ENCODE measurements around the gene ABHD10.

Gene ABHD10

GRCh38 chr3:111965484-111965883 is 13.3 kb upstream of the ABHD10 start:
- DNase-seq (ENCODE audit: low spot score), result no peak

GRCh38 chr3:111967068-111967467 is 11.8 kb upstream of the ABHD10 start:
- DNase-seq (ENCODE audit: low spot score), result no peak

GRCh38 chr3:111967651-111968274 is 11.1 kb upstream of the ABHD10 start:
- peak; percentile 86 for DNase-seq (ENCODE audit: low spot score)

GRCh38 chr3:111968319-111969054 is 10.3 kb upstream of the ABHD10 start:
- DNase-seq (ENCODE audit: low spot score), result no peak

GRCh38 chr3:111970376-111970775 is 8.4 kb upstream of the ABHD10 start:
- no peak for DNase-seq (ENCODE audit: low spot score)

GRCh38 chr3:111971533-111972130 is 7.2 kb upstream of the ABHD10 start:
- DNase-seq (ENCODE audit: low spot score), result no peak

GRCh38 chr3:111972891-111973290 is 5.9 kb upstream of the ABHD10 start:
- no peak for DNase-seq (ENCODE audit: low spot score)

GRCh38 chr3:111975131-111975530 is 3.7 kb upstream of the ABHD10 start:
- no peak for DNase-seq (ENCODE audit: low spot score)

GRCh38 chr3:111976254-111976653 is 2.6 kb upstream of the ABHD10 start:
- DNase-seq (ENCODE audit: low spot score), result no peak

GRCh38 chr3:111979434-111980038 is 710 bp downstream of the ABHD10 start:
- peak; percentile 6 for DNase-seq (ENCODE audit: low spot score)

- DNase-seq (ENCODE audit: low spot score), result no peak
These were observed 2.1 kb downstream of the ABHD10 start for GRCh38 chr3:111980716-111981456.

GRCh38 chr3:111981457-111981763 is 2.6 kb downstream of the ABHD10 start:
- no peak for DNase-seq (ENCODE audit: low spot score)

GRCh38 chr3:111984636-111985298 is 5.9 kb downstream of the ABHD10 start:
- no peak for DNase-seq (ENCODE audit: low spot score)

- DNase-seq (ENCODE audit: low spot score), result no peak
These were observed 8.0 kb downstream of the ABHD10 start for GRCh38 chr3:111986800-111987199.

GRCh38 chr3:111989061-111989678 is 10.3 kb downstream of the ABHD10 start:
- DNase-seq (ENCODE audit: low spot score), result peak; percentile 60

- DNase-seq (ENCODE audit: low spot score), result no peak
These were observed 14.2 kb downstream of the ABHD10 start for GRCh38 chr3:111993038-111993437.

- no peak for DNase-seq (ENCODE audit: low spot score)
These were observed 20.0 kb downstream of the ABHD10 start, which contains the start of gene TAGLN3 for GRCh38 chr3:111998636-111999483. TSS of gene TAGLN3 (plus strand) at chr3:111998922. CDS start at chr3:111999423, 501 bp downstream.

GRCh38 chr3:111999484-112000324 is 20.9 kb downstream of the ABHD10 start:
- no peak for DNase-seq (ENCODE audit: low spot score)

GRCh38 chr3:112000367-112000771 is 21.5 kb downstream of the ABHD10 start:
- DNase-seq (ENCODE audit: low spot score), result no peak

All from CD4-positive, alpha-beta T cell treated with Interleukin-2 at 100 ng/mL for 4 hours (primary cell).